OCI-LY3 (cell line): ENCODE results near the gene DNAJB9.
"Not testable (repeated sequence)": the region's sequence is repeated elsewhere in the genome, so short reads cannot be mapped to it uniquely, and the experiment has no call there.

Experiments
- H2AFZ ChIP-seq: fragments of 200-600, 300-600 bp; shearing (Covaris generic); 2 replicates; pipeline ENCODE4 v1.6.0; 2014; ENCODE audit warnings: antibody characterized with exemption, low read depth, low read length
- H3K27ac ChIP-seq: fragments of 200-600, 300-600 bp; sonication (generic); 2 replicates; pipeline ENCODE4 v1.5.1; 2014; ENCODE audit warnings: mild to moderate bottlenecking, low read length, moderate library complexity, mixed read lengths
- H3K27me3 ChIP-seq: fragments of 200-600, 300-600 bp; sonication (generic); 2 replicates; pipeline ENCODE4 v1.6.1; 2014; ENCODE audit warnings: low read depth, low read length, mixed read lengths
- H3K36me3 ChIP-seq: fragments of 200-600, 300-600 bp; sonication (generic); replicated peaks from 2 replicates; pipeline ENCODE3; 2014; ENCODE audit warnings: low read depth, low read length, mixed read lengths
- H3K4me1 ChIP-seq: fragments of 300-600, 200-600 bp; sonication (generic); 2 replicates; pipeline ENCODE4 v1.6.1; 2014; ENCODE audit warnings: low read length, mixed read lengths
- H3K4me2 ChIP-seq: fragments of 200-600, 300-600 bp; sonication (generic); 2 replicates; pipeline ENCODE4 v1.6.1; 2014; ENCODE audit warnings: low read length, mixed read lengths
- H3K4me3 ChIP-seq: fragments of 300-600, 200-600 bp; sonication (generic); 2 replicates; pipeline ENCODE4 v1.5.1; 2014; ENCODE audit warnings: antibody characterized with exemption, mild to moderate bottlenecking, low read length, moderate library complexity
- H3K79me2 ChIP-seq: fragments of 300-600, 200-600 bp; shearing (Covaris generic); 2 replicates; pipeline ENCODE4 v1.6.1; 2014; ENCODE audit warnings: mild to moderate bottlenecking, low read length, mixed read lengths
- H3K9ac ChIP-seq: fragments of 300-600, 200-600 bp; shearing (Covaris generic); 2 replicates; pipeline ENCODE4 v1.6.0; 2014; ENCODE audit warnings: mild to moderate bottlenecking, low read length, moderate library complexity
- H3K9me3 ChIP-seq: fragments of 200-600, 300-600 bp; shearing (Covaris generic); 2 replicates; pipeline ENCODE4 v1.6.1; 2014; ENCODE audit warnings: low read length, mixed read lengths; ENCODE audit not compliant: insufficient read depth
- H4K20me1 ChIP-seq: fragments of 200-600, 300-600 bp; sonication (generic); 2 replicates; pipeline ENCODE4 v1.6.1; 2016; ENCODE audit warnings: low read length, mixed read lengths; ENCODE audit not compliant: insufficient read depth
- CTCF ChIP-seq: fragments of 200-600, 300-600 bp; sonication (generic); IDR thresholded peaks from 2 replicates; pipeline ENCODE4 v1.5.1; 2014; ENCODE audit warnings: antibody characterized with exemption, low read length, low read depth
- EZH2phosphoT487 ChIP-seq: fragments of 200-600 bp; shearing (Covaris generic); IDR thresholded peaks from 2 replicates; pipeline ENCODE4 v1.6.1; 2018; ENCODE audit warnings: antibody characterized with exemption, mixed run types, low read depth

DNAJB9 gene

GRCh38 chr7:108541478-108541877, 28.2 kb upstream of the DNAJB9 start:
- TF ChIP-seq EZH2phosphoT487 (no peak), CTCF (no peak)
- Histone ChIP-seq H3K36me3 (no peaks in the 10 kb centered on the region), H3K9me3 (no peaks in the 10 kb centered on the region), H3K79me2 (no peaks in the 10 kb centered on the region), H3K27me3 (no peaks in the 10 kb centered on the region), H3K4me3 (no peak overlapping the region), H3K4me2 (no peak overlapping the region), H3K27ac (no peak overlapping the region), H4K20me1 (no peaks in the 10 kb centered on the region), H3K4me1 (no peaks in the 10 kb centered on the region), H3K9ac (no peak overlapping the region), H2AFZ (no peak overlapping the region)

- not testable (repeated sequence) for H2AFZ ChIP-seq, H3K79me2 ChIP-seq, H3K9ac ChIP-seq, H3K4me2 ChIP-seq, H3K27me3 ChIP-seq, H3K4me3 ChIP-seq, H4K20me1 ChIP-seq, H3K27ac ChIP-seq, H3K9me3 ChIP-seq
- Histone ChIP-seq H3K36me3 (peaks cover 12% of the 10 kb centered on the region), H3K4me1 (peaks cover 16% of the 10 kb centered on the region)
These were observed 21.4 kb upstream of the DNAJB9 start for GRCh38 chr7:108548141-108548896.

- not testable (repeated sequence) for H3K27ac ChIP-seq, H3K79me2 ChIP-seq, H3K9ac ChIP-seq, H3K27me3 ChIP-seq, H3K4me2 ChIP-seq, H3K4me3 ChIP-seq, H2AFZ ChIP-seq, H3K9me3 ChIP-seq, H4K20me1 ChIP-seq
- Histone ChIP-seq H3K4me1 (peaks cover 10% of the 10 kb centered on the region), H3K36me3 (peaks cover 27% of the 10 kb centered on the region)
These were observed 13.0 kb upstream of the DNAJB9 start for GRCh38 chr7:108556665-108557064.

DNA sequence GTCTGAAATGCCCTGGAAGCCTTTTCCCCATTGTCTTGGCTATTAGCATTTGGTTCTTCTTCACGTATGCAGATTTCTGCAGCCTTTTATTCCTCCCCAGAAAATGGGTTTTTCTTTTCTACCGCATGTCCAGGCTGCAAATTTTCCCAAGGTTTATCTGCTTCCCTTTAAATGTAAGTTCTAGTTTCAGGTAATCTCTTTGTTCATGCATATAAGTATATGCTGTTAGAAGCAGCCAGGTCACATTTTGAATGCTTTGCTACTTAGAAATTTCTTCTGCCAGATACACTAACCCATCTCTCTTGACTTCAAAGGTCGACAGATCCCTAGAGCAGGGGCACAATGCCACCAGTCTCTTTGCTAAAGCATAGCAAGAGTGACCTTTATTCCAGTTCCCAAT, 12.5 kb upstream of the DNAJB9 start:
- no peak overlapping the region for H3K4me2 ChIP-seq
- H3K4me1 ChIP-seq, result peaks cover 5% of the 10 kb centered on the region
- H3K27me3 ChIP-seq, result no peaks in the 10 kb centered on the region
- peaks cover 4% of the 10 kb centered on the region; the same call in 1 of the 2 replicates for H4K20me1 ChIP-seq
- H2AFZ ChIP-seq, result no peak overlapping the region
- H3K36me3 ChIP-seq, result peaks cover 29% of the 10 kb centered on the region
- no peaks in the 10 kb centered on the region; the same call in 1 of the 2 replicates for H3K79me2 ChIP-seq
- TF ChIP-seq CTCF (no peak), EZH2phosphoT487 (no peak)
- H3K9ac ChIP-seq, result no peak overlapping the region
- H3K27ac ChIP-seq, result no peak overlapping the region
- H3K9me3 ChIP-seq, result peaks cover 5% of the 10 kb centered on the region
- H3K4me3 ChIP-seq, result no peak overlapping the region

DNA sequence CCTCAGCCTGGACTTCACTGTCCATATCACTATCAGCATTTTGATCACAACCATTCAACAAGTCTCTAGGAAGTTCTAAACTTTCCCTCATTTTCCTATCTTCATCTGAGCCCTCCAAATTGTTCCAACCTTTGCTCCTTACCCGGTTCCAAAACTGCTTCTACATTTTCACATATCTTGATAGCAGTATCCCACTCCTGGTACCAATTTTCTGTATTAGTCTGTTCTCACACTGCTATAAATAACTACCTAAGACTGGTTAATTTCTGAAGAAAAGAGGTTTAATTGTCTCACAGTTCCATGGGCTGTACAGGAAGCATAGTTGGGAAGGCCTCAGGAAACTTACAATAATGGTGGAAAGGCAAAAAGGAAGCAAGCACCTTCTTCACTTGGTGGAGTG, 12.1 kb upstream of the DNAJB9 start:
- Histone ChIP-seq H3K27ac (no peak overlapping the region), H3K36me3 (peaks cover 32% of the 10 kb centered on the region), H2AFZ (no peak overlapping the region), H3K9ac (no peak overlapping the region), H3K4me2 (no peak overlapping the region), H3K27me3 (no peaks in the 10 kb centered on the region), H3K4me1 (peaks cover under 1% of the 10 kb centered on the region), H3K79me2 (peaks cover 3% of the 10 kb centered on the region; the same call in 1 of the 2 replicates), H4K20me1 (peaks cover 4% of the 10 kb centered on the region; the same call in 1 of the 2 replicates), H3K9me3 (peaks cover 5% of the 10 kb centered on the region), H3K4me3 (no peak overlapping the region)
- TF ChIP-seq CTCF (no peak), EZH2phosphoT487 (no peak)
